Sigmoid colon (tissue), 4 donors: ENCODE measurements around the gene NDUFS2.

Source experiments
- POLR2A ChIP-seq, 2 donors: fragments of 450-650 bp; IDR thresholded peaks; one replicate each; pipeline ENCODE4 v1.6.1; 2016; ENCODE audit warnings: antibody characterized with exemption in 2 of 2, mild to moderate bottlenecking in 2 of 2, moderate library complexity in 2 of 2
- POLR2AphosphoS5 ChIP-seq, 4 donors: sonication (generic); formaldehyde crosslinking; IDR thresholded peaks; one replicate each; pipeline ENCODE4 v1.6.1; 2017; ENCODE audit warnings: antibody characterized with exemption in 4 of 4
- TF ChIP-seq, protein P1 (sequence below), 4 experiments: fragments of 450-650 bp in 3 of 4; fragments of 200-600 bp in 1 of 4; IDR thresholded peaks; one replicate each; pipeline ENCODE4 v1.5.1; 2016 to 2019; ENCODE audit warnings: antibody characterized with exemption in 4 of 4, mild to moderate bottlenecking in 3 of 4, moderate library complexity in 2 of 4

GRCh38 chr1:161174911-161175310 is 27.3 kb upstream of the NDUFS2 start:
- TF ChIP-seq, protein P1, sequence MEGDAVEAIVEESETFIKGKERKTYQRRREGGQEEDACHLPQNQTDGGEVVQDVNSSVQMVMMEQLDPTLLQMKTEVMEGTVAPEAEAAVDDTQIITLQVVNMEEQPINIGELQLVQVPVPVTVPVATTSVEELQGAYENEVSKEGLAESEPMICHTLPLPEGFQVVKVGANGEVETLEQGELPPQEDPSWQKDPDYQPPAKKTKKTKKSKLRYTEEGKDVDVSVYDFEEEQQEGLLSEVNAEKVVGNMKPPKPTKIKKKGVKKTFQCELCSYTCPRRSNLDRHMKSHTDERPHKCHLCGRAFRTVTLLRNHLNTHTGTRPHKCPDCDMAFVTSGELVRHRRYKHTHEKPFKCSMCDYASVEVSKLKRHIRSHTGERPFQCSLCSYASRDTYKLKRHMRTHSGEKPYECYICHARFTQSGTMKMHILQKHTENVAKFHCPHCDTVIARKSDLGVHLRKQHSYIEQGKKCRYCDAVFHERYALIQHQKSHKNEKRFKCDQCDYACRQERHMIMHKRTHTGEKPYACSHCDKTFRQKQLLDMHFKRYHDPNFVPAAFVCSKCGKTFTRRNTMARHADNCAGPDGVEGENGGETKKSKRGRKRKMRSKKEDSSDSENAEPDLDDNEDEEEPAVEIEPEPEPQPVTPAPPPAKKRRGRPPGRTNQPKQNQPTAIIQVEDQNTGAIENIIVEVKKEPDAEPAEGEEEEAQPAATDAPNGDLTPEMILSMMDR (IDR thresholded peaks at IDR 0.05), result no peak
- TF ChIP-seq POLR2A (IDR thresholded peaks at IDR 0.05) (no peak), POLR2AphosphoS5 (IDR thresholded peaks at IDR 0.05) (no peak)
